ENCODE measurements around the gene DPH6.

The DPH6 gene

GRCh38 chr15:35487417-35487816 lies 58.5 kb downstream of the DPH6 start:
- in situ Hi-C loops (cut with HindIII; ENCODE audit: low sequenced_read_pairs), result no loop called here

GRCh38 chr15:35486296-35486695 lies 59.7 kb downstream of the DPH6 start:
- in situ Hi-C loops (cut with HindIII; ENCODE audit: low sequenced_read_pairs), result no loop called here

- in situ Hi-C loops (cut with HindIII; ENCODE audit: low sequenced_read_pairs), result no loop called here
Observed at GRCh38 chr15:35485411-35485810, 60.6 kb downstream of the DPH6 start.

- in situ Hi-C loops (cut with HindIII; ENCODE audit: low sequenced_read_pairs), result no loop called here
Observed at GRCh38 chr15:35484231-35484945, 61.6 kb downstream of the DPH6 start.

GRCh38 chr15:35481992-35482391 lies 64.0 kb downstream of the DPH6 start:
- in situ Hi-C loops (cut with HindIII; ENCODE audit: low sequenced_read_pairs), result no loop called here

- in situ Hi-C loops (cut with HindIII; ENCODE audit: low sequenced_read_pairs), result no loop called here
Observed at GRCh38 chr15:35481064-35481463, 64.9 kb downstream of the DPH6 start.

GRCh38 chr15:35479423-35479822 lies 66.5 kb downstream of the DPH6 start:
- in situ Hi-C loops (cut with HindIII; ENCODE audit: low sequenced_read_pairs), result no loop called here

GRCh38 chr15:35477312-35478262 lies 68.4 kb downstream of the DPH6 start:
- in situ Hi-C loops (cut with HindIII; ENCODE audit: low sequenced_read_pairs), result no loop called here

- in situ Hi-C loops (cut with HindIII; ENCODE audit: low sequenced_read_pairs), result no loop called here
Observed at GRCh38 chr15:35471024-35471423, 74.9 kb downstream of the DPH6 start.

- in situ Hi-C loops (cut with HindIII; ENCODE audit: low sequenced_read_pairs), result no loop called here
Observed at GRCh38 chr15:35470441-35470840, 75.5 kb downstream of the DPH6 start.

- in situ Hi-C loops (cut with HindIII; ENCODE audit: low sequenced_read_pairs), result no loop called here
Observed at GRCh38 chr15:35466476-35466875, 79.5 kb downstream of the DPH6 start.

- in situ Hi-C loops (cut with HindIII; ENCODE audit: low sequenced_read_pairs), result no loop called here
Observed at GRCh38 chr15:35465783-35466182, 80.2 kb downstream of the DPH6 start.

GRCh38 chr15:35460616-35461015 lies 85.3 kb downstream of the DPH6 start:
- in situ Hi-C loops (cut with HindIII; ENCODE audit: low sequenced_read_pairs), result no loop called here

GRCh38 chr15:35458176-35458856 lies 87.6 kb downstream of the DPH6 start:
- in situ Hi-C loops (cut with HindIII; ENCODE audit: low sequenced_read_pairs), result no loop called here

- in situ Hi-C loops (cut with HindIII; ENCODE audit: low sequenced_read_pairs), result no loop called here
Observed at GRCh38 chr15:35455201-35455600, 90.8 kb downstream of the DPH6 start.

- in situ Hi-C loops (cut with HindIII; ENCODE audit: low sequenced_read_pairs), result no loop called here
Observed at GRCh38 chr15:35450492-35450891, 95.5 kb downstream of the DPH6 start.

- in situ Hi-C loops (cut with HindIII; ENCODE audit: low sequenced_read_pairs), result no loop called here
Observed at GRCh38 chr15:35448294-35448693, 97.7 kb downstream of the DPH6 start.

- in situ Hi-C loops (cut with HindIII; ENCODE audit: low sequenced_read_pairs), result no loop called here
Observed at GRCh38 chr15:35445891-35446290, 100.1 kb downstream of the DPH6 start.

- in situ Hi-C loops (cut with HindIII; ENCODE audit: low sequenced_read_pairs), result no loop called here
Observed at GRCh38 chr15:35444557-35445204, 101.3 kb downstream of the DPH6 start.

- in situ Hi-C loops (cut with HindIII; ENCODE audit: low sequenced_read_pairs), result no loop called here
Observed at GRCh38 chr15:35443376-35443775, 102.6 kb downstream of the DPH6 start.

GRCh38 chr15:35442742-35443141 lies 103.2 kb downstream of the DPH6 start:
- in situ Hi-C loops (cut with HindIII; ENCODE audit: low sequenced_read_pairs), result no loop called here

Data from endothelial cell of hepatic sinusoid (primary cell).